Panc1 (cell line): Measurements from ENCODE around the gene TRNP1.

ENCODE experiments used
- POLR2AphosphoS5 ChIP-seq: IDR thresholded peaks from 2 replicates; pipeline ENCODE4 v1.6.1; 2012; ENCODE audit warnings: mild to moderate bottlenecking, low read depth, low read length, moderate library complexity
- TF ChIP-seq, protein P1 (sequence below): fragments of 450-650 bp; IDR thresholded peaks from 2 replicates; pipeline ENCODE4 v1.5.1; 2017; ENCODE audit warnings: mild to moderate bottlenecking
- TF ChIP-seq, protein P2 (sequence below), 2 experiments: IDR thresholded peaks; 2 replicates each; pipeline ENCODE4 v1.6.1; 2011 to 2012; ENCODE audit warnings: low read depth in 2 of 2, control low read depth in 1 of 2, low read length in 1 of 2, mild to moderate bottlenecking in 1 of 2, moderate library complexity in 1 of 2; ENCODE audit not compliant: insufficient read depth in 1 of 2

DNA sequence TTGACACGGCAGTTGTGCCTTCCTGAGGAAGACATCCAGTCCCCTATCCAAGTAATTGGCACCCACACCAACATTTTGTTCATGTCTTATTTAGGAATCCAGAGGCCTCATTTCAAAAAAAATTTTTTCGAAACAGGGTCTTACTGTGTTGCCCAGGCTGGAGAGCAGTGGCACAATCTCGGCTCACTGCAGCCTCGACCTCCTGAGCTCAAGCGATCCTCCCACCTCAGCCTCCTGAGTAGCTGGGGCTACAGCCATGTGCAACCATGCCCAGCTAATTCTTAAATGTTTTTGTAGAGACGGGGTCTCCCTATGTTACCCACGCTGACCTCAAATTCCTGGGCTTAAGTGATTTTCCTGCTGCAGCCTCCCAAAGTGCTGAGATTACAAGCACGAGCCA, 9.2 kb upstream of the TRNP1 start:
- TF ChIP-seq, protein P1, sequence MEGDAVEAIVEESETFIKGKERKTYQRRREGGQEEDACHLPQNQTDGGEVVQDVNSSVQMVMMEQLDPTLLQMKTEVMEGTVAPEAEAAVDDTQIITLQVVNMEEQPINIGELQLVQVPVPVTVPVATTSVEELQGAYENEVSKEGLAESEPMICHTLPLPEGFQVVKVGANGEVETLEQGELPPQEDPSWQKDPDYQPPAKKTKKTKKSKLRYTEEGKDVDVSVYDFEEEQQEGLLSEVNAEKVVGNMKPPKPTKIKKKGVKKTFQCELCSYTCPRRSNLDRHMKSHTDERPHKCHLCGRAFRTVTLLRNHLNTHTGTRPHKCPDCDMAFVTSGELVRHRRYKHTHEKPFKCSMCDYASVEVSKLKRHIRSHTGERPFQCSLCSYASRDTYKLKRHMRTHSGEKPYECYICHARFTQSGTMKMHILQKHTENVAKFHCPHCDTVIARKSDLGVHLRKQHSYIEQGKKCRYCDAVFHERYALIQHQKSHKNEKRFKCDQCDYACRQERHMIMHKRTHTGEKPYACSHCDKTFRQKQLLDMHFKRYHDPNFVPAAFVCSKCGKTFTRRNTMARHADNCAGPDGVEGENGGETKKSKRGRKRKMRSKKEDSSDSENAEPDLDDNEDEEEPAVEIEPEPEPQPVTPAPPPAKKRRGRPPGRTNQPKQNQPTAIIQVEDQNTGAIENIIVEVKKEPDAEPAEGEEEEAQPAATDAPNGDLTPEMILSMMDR: no peak
- TF ChIP-seq POLR2AphosphoS5: no peak
- TF ChIP-seq, protein P2, sequence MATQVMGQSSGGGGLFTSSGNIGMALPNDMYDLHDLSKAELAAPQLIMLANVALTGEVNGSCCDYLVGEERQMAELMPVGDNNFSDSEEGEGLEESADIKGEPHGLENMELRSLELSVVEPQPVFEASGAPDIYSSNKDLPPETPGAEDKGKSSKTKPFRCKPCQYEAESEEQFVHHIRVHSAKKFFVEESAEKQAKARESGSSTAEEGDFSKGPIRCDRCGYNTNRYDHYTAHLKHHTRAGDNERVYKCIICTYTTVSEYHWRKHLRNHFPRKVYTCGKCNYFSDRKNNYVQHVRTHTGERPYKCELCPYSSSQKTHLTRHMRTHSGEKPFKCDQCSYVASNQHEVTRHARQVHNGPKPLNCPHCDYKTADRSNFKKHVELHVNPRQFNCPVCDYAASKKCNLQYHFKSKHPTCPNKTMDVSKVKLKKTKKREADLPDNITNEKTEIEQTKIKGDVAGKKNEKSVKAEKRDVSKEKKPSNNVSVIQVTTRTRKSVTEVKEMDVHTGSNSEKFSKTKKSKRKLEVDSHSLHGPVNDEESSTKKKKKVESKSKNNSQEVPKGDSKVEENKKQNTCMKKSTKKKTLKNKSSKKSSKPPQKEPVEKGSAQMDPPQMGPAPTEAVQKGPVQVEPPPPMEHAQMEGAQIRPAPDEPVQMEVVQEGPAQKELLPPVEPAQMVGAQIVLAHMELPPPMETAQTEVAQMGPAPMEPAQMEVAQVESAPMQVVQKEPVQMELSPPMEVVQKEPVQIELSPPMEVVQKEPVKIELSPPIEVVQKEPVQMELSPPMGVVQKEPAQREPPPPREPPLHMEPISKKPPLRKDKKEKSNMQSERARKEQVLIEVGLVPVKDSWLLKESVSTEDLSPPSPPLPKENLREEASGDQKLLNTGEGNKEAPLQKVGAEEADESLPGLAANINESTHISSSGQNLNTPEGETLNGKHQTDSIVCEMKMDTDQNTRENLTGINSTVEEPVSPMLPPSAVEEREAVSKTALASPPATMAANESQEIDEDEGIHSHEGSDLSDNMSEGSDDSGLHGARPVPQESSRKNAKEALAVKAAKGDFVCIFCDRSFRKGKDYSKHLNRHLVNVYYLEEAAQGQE (IDR thresholded peaks at IDR 0.05; ENCODE audit: insufficient read depth in 1 of 2, low read depth in 2 of 2, low read length in 1 of 2): no peak
